PC-9 (cell line): ENCODE results near the gene FAM120A. TPM values are rescaled to one million over a fixed set of nuclear protein-coding genes. Genes with fewer than 3 reads are reported as not detected.

Source experiments
- BruUV-seq: library from RNA; stranded (reverse); fragments of 400-500 nt; replicated peaks from 2 replicates; lab custom pipeline; 2021; lab: Mats Ljungman, UMichigan
- CTCF ChIA-PET: fragments of 300-600 bp; sonication (Branson Sonifier 250); formaldehyde crosslinking; loops from one replicate; lab custom pipeline; 2022; ENCODE audit warnings: antibody characterized with exemption; lab: Charles Lee
- POLR2A ChIA-PET: fragments of 300-600 bp; sonication (Branson Sonifier 250); formaldehyde crosslinking; loops from one replicate; lab custom pipeline; 2022; ENCODE audit warnings: antibody characterized with exemption; ENCODE audit not compliant: unreplicated experiment; lab: Charles Lee
- DNase-seq, 2 experiments: peaks; one replicate each; pipeline versions ENCODE4 v3.0.0 to v3.0.0-alpha.2; 2015 to 2022; ENCODE audit warnings: mixed read lengths in 1 of 2
- H2AFZ ChIP-seq: fragments of 200-600 bp; sonication (generic); 2 replicates; pipeline ENCODE4 v1.8.1; 2017; ENCODE audit warnings: antibody characterized with exemption
- H3F3A ChIP-seq: fragments of 200-600 bp; sonication (generic); 2 replicates; pipeline ENCODE4 v1.8.1; 2017; ENCODE audit warnings: antibody characterized with exemption, mild to moderate bottlenecking, low read depth; ENCODE audit not compliant: insufficient read depth
- H3K27ac ChIP-seq: fragments of 200-600 bp; sonication (generic); 2 replicates; pipeline ENCODE4 v1.6.1; 2016; ENCODE audit warnings: mixed run types
- H3K27me3 ChIP-seq: fragments of 200-600 bp; sonication (generic); 2 replicates; pipeline ENCODE4 v1.6.1; 2016; ENCODE audit warnings: low read depth, mixed run types; ENCODE audit not compliant: insufficient read depth
- H3K36me3 ChIP-seq: fragments of 200-600 bp; sonication (generic); 2 replicates; pipeline ENCODE4 v1.6.1; 2016; ENCODE audit warnings: low read depth, mixed run types
- H3K4me1 ChIP-seq: fragments of 200-600 bp; sonication (generic); replicated peaks from 2 replicates; pipeline ENCODE4 v1.6.1; 2016; ENCODE audit warnings: mixed run types; ENCODE audit not compliant: insufficient read depth
- H3K4me2 ChIP-seq: fragments of 200-600 bp; sonication (generic); 2 replicates; pipeline ENCODE4 v1.6.1; 2017; ENCODE audit warnings: mixed run types
- H3K4me3 ChIP-seq: fragments of 200-600 bp; sonication (generic); 2 replicates; pipeline ENCODE4 v1.6.1; 2016; ENCODE audit warnings: mixed run types
- H3K79me2 ChIP-seq: fragments of 200-600 bp; sonication (generic); 2 replicates; pipeline ENCODE4 v1.6.1; 2017; ENCODE audit warnings: low read depth, mixed run types
- H3K9me2 ChIP-seq: fragments of 200-600 bp; sonication (generic); 2 replicates; pipeline ENCODE4 v1.8.1; 2017; ENCODE audit warnings: mild to moderate bottlenecking; ENCODE audit not compliant: insufficient read depth
- H3K9me3 ChIP-seq: fragments of 200-600 bp; sonication (generic); 2 replicates; pipeline ENCODE4 v1.8.1; 2016; ENCODE audit warnings: low read depth; ENCODE audit not compliant: insufficient read depth
- H4K20me1 ChIP-seq: fragments of 200-600 bp; sonication (generic); 2 replicates; pipeline ENCODE4 v1.8.1; 2017; ENCODE audit not compliant: insufficient read depth
- EZH2 ChIP-seq: fragments of 200-600 bp; sonication (generic); IDR thresholded peaks from 2 replicates; pipeline ENCODE4 v1.8.0; 2017; ENCODE audit warnings: antibody characterized with exemption, low read depth
- intact Hi-C: fragments of 100-400 bp; cut with micrococcal nuclease; formaldehyde crosslinking; loops from one replicate; pipeline ENCODE4 v1.10.0; 2022; ENCODE audit not compliant: unreplicated experiment
- total RNA-seq: library from RNA; stranded (reverse); gene quantifications from 2 replicates; pipeline ENCODE4 v1.2.3, GENCODE V29; 2021
- TF ChIP-seq, protein P1 (sequence below): fragments of 200-600 bp; sonication (generic); conservative IDR thresholded peaks from 2 replicates; pipeline ENCODE4 v1.6.1; 2017; ENCODE audit warnings: mixed run types, antibody characterized with exemption, mild to moderate bottlenecking, moderate library complexity

FAM120A gene
- total RNA-seq, 1 experiment from 2014 or later = 171 TPM

- no peak overlapping the region for H3K4me2 ChIP-seq
- intact Hi-C loops = no loop called here
- ChIA-PET CTCF (no interaction called here), POLR2A (no interaction called here)
- no peaks in the 10 kb centered on the region for H3K36me3 ChIP-seq
- H3K9me3 ChIP-seq = no peaks in the 10 kb centered on the region
- no peaks in the 10 kb centered on the region for H3K9me2 ChIP-seq
- H3K79me2 ChIP-seq = peaks cover 4% of the 10 kb centered on the region; the same call in 1 of the 2 replicates
- no peaks in the 10 kb centered on the region for H3K27me3 ChIP-seq
- H3K4me1 ChIP-seq = no peaks in the 10 kb centered on the region
- no TSS peak for BruUV-seq
- no peak for DNase-seq
- H3K27ac ChIP-seq = no peak overlapping the region
- H3F3A ChIP-seq = no peaks in the 10 kb centered on the region
- H3K4me3 ChIP-seq = no peak overlapping the region
- TF ChIP-seq, protein P1, sequence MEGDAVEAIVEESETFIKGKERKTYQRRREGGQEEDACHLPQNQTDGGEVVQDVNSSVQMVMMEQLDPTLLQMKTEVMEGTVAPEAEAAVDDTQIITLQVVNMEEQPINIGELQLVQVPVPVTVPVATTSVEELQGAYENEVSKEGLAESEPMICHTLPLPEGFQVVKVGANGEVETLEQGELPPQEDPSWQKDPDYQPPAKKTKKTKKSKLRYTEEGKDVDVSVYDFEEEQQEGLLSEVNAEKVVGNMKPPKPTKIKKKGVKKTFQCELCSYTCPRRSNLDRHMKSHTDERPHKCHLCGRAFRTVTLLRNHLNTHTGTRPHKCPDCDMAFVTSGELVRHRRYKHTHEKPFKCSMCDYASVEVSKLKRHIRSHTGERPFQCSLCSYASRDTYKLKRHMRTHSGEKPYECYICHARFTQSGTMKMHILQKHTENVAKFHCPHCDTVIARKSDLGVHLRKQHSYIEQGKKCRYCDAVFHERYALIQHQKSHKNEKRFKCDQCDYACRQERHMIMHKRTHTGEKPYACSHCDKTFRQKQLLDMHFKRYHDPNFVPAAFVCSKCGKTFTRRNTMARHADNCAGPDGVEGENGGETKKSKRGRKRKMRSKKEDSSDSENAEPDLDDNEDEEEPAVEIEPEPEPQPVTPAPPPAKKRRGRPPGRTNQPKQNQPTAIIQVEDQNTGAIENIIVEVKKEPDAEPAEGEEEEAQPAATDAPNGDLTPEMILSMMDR = no peak
- H2AFZ ChIP-seq = no peak overlapping the region
- no peaks in the 10 kb centered on the region; the same call in none of the 2 replicates for H4K20me1 ChIP-seq
Observed at GRCh38 chr9:93591301-93592007, 140.0 kb downstream of the FAM120A start.

GRCh38 chr9:93592008-93592642 is 140.6 kb downstream of the FAM120A start:
- POLR2A ChIA-PET = no interaction called here
- H3K36me3 ChIP-seq = no peaks in the 10 kb centered on the region
- no peaks in the 10 kb centered on the region; the same call in none of the 2 replicates for H4K20me1 ChIP-seq
- CTCF ChIA-PET = no interaction called here
- H3F3A ChIP-seq = no peaks in the 10 kb centered on the region
- no peak for DNase-seq
- no peak overlapping the region for H3K27ac ChIP-seq
- no peaks in the 10 kb centered on the region for H3K27me3 ChIP-seq
- no peak for TF ChIP-seq EZH2
- TF ChIP-seq, protein P1 = no peak
- no peaks in the 10 kb centered on the region for H3K9me3 ChIP-seq
- no TSS peak for BruUV-seq
- H3K4me3 ChIP-seq = no peak overlapping the region
- no peak overlapping the region for H2AFZ ChIP-seq
- no peak overlapping the region for H3K4me2 ChIP-seq
- no peaks in the 10 kb centered on the region for H3K9me2 ChIP-seq
- intact Hi-C loops = no loop called here
- H3K79me2 ChIP-seq = no peaks in the 10 kb centered on the region
- no peaks in the 10 kb centered on the region for H3K4me1 ChIP-seq

DNA sequence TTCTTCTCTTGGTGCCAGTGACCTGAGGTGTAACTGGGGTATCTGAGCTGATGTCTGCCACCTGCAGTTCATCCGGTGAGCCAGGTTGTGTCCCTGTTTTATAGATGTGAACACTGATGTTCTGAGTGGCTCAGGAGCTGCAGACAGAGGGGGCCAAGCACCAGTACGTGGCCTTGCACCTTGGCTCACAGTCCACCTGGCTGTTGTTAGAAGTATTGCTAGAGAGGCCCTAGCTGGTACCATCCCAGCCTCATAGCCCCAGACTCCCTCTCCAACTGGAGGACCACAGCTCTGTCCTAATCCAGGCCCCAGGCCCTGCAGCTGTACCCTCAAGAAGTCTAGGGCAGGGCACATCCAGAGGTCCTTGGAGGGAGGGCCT is 141.1 kb downstream of the FAM120A start:
- no peaks in the 10 kb centered on the region for H3K27me3 ChIP-seq
- H3K4me1 ChIP-seq = no peaks in the 10 kb centered on the region
- no peaks in the 10 kb centered on the region for H3K36me3 ChIP-seq
- H3K27ac ChIP-seq = no peak overlapping the region
- no peaks in the 10 kb centered on the region for H3F3A ChIP-seq
- no peak overlapping the region for H3K4me2 ChIP-seq
- no peak overlapping the region for H2AFZ ChIP-seq
- no peaks in the 10 kb centered on the region for H3K9me3 ChIP-seq
- ChIA-PET POLR2A (interaction anchor here (0.7 kb wide), 1 partner anchor 9 kb away, joined by 5 read pairs; no protein-coding TSS in a partner anchor), CTCF (interaction anchor here (0.7 kb wide), 1 partner anchor 91 kb away, joined by 20 read pairs; no protein-coding TSS in a partner anchor)
- no TSS peak for BruUV-seq
- H3K4me3 ChIP-seq = no peak overlapping the region
- H3K9me2 ChIP-seq = no peaks in the 10 kb centered on the region
- no peaks in the 10 kb centered on the region for H3K79me2 ChIP-seq
- TF ChIP-seq, protein P1 = no peak
- no peak for TF ChIP-seq EZH2
- no peak for DNase-seq
- no peaks in the 10 kb centered on the region; the same call in none of the 2 replicates for H4K20me1 ChIP-seq
- intact Hi-C loops = no loop called here
